Fibroblast of pulmonary artery (primary cell): Measurements from ENCODE around the gene PON2.
A peak's percentile ranks its signal among the peaks of the same experiment; 100 is the strongest.

Experiments
- DNase-seq: peaks from one replicate; pipeline ENCODE4 v3.0.0-alpha.2; 2010; ENCODE audit warnings: low read depth
- H3K4me3 ChIP-seq: replicated peaks from 2 replicates; pipeline ENCODE4 v1.5.1; 2011; ENCODE audit warnings: low read depth, mild to moderate bottlenecking, control low read depth, low read length, moderate library complexity
- TF ChIP-seq, protein P1 (sequence below): IDR thresholded peaks from 2 replicates; pipeline ENCODE4 v1.5.1; 2011; ENCODE audit warnings: mild to moderate bottlenecking, control low read depth, low read length, inconsistent platforms; ENCODE audit errors: missing control alignments

PON2 gene

DNA sequence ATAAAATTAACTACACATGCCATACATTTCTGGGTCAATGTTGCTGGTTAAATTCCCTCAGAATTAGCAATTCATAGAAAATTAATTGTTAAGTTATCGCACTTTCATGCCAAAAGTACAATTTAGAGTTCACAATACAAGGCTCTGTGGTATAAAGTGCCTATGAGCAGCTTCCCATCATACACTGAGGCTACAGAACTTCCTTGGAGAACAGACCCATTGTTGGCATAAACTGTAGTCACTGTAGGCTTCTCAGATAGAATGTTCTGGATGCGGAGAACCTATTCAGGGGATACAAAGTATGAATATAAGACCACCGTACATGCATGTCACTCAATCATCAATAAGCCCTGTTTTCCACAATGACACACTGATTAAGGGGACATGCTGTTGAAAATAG is 29.6 kb downstream of the PON2 start:
- TF ChIP-seq, protein P1, sequence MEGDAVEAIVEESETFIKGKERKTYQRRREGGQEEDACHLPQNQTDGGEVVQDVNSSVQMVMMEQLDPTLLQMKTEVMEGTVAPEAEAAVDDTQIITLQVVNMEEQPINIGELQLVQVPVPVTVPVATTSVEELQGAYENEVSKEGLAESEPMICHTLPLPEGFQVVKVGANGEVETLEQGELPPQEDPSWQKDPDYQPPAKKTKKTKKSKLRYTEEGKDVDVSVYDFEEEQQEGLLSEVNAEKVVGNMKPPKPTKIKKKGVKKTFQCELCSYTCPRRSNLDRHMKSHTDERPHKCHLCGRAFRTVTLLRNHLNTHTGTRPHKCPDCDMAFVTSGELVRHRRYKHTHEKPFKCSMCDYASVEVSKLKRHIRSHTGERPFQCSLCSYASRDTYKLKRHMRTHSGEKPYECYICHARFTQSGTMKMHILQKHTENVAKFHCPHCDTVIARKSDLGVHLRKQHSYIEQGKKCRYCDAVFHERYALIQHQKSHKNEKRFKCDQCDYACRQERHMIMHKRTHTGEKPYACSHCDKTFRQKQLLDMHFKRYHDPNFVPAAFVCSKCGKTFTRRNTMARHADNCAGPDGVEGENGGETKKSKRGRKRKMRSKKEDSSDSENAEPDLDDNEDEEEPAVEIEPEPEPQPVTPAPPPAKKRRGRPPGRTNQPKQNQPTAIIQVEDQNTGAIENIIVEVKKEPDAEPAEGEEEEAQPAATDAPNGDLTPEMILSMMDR: no peak
- no peak overlapping the region for H3K4me3 ChIP-seq
- no peak for DNase-seq

GRCh38 chr7:95404316-95404865 is 30.4 kb downstream of the PON2 start:
- no peak for DNase-seq
- no peak overlapping the region for H3K4me3 ChIP-seq
- TF ChIP-seq, protein P1: no peak

DNA sequence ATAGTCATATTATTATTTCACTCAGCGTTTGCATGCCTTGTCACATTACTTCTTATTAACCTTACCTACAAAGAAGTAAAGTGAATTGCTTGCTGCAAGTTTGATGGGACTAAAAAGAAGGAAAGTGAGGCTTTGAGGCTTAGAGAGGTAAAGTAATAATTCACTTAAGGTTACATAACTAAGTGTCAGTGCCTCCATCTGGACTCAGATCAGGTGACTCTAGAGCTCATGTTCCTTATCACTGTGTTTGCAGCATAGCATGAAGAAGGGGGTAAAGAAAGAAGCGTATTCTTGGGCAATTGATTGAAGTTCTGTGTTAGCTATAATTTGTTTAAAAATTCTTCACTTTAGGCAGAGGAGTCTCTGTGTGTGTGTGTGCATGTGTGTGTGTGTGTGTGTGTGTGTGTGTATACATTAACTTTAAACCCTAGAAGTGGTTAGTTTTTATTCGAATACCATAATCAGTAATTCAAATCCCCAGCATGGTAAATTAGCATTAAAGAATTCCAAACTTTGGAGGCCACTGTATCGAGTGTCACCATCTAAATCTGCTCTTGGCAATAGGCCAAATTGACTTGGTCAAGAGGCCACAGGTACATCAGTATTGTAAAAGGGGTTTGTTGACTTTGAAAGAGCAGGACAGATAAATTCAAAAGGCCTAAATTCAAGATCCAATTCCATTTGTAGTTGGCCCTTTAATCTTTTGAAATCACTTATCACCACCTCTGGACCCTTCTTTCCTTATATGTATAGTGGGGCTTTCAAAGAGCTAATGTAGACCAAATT is 36.5 kb downstream of the PON2 start:
- no peak overlapping the region for H3K4me3 ChIP-seq
- DNase-seq: no peak
- TF ChIP-seq, protein P1: no peak

- H3K4me3 ChIP-seq: no peak overlapping the region
- TF ChIP-seq, protein P1: no peak
- DNase-seq: no peak
These were observed 37.4 kb downstream of the PON2 start for GRCh38 chr7:95397381-95397780.

GRCh38 chr7:95396136-95397032 is 38.4 kb downstream of the PON2 start, which contains the start of gene PON3:
PON3 (minus strand) TSS chr7:95396375; CDS start chr7:95396350, 25 bp downstream.
- no peak for DNase-seq
- TF ChIP-seq, protein P1: peak; percentile 16
- H3K4me3 ChIP-seq: peak within 1 kb of the TSS; percentile 46

GRCh38 chr7:95395755-95396135 is 39.1 kb downstream of the PON2 start:
- no peak overlapping the region for H3K4me3 ChIP-seq
- no peak for DNase-seq
- TF ChIP-seq, protein P1: no peak
